T-helper 1 cell (primary cell): ENCODE data around the gene TNFSF11.

Experiments
- DNase-seq, 5 donors: peaks; one replicate each; pipeline ENCODE4 v3.0.0-alpha.2; 2012 to 2020

The TNFSF11 gene

DNA sequence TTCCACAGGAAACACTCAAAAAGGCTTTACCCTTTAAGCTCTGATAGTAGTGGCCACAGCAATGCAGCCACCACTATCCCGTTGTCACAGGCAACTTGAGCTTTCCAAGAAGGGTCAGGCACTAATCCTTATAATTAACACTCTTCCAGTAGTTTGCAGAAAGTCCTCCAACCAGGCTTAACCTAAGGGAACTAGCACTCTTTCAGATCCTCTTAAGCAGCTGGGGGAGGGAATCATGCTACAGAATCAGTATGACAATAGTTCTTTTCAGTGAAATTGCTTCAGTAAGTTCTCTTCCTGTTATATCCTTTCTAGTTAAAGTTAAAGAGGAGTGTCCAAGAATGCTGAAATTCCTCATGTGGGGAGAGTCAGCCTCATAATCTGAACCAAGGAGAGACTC is 82.2 kb downstream of the TNFSF11 start:
- DNase-seq, result no peak

DNA sequence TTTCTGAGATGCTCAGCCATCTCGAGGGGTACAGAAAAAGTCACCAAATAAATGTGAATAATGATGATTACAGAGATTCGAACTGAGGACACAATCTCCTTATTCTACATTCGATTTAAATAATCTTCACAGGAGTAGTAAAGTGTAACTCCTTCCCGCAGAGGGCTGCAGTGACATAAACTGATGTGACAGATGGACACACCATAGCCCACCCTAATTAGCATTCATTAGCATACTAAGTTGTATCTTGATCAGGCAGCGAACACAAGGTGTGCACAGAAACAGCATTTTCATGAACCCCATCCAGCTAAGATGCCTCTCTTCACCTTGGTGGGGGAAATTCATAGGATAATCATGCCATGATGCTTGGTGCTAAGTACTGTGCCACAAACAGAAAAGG is 83.0 kb downstream of the TNFSF11 start:
- DNase-seq, result no peak
